ENCODE results near the gene ASTN2. TPM values are rescaled to one million over a fixed set of nuclear protein-coding genes. Genes with fewer than 3 reads are reported as not detected.

The ASTN2 gene
- total and polyA plus RNA-seq, 3 donors from 2014 or later: 55.7 to 157 (median 117) TPM

DNA sequence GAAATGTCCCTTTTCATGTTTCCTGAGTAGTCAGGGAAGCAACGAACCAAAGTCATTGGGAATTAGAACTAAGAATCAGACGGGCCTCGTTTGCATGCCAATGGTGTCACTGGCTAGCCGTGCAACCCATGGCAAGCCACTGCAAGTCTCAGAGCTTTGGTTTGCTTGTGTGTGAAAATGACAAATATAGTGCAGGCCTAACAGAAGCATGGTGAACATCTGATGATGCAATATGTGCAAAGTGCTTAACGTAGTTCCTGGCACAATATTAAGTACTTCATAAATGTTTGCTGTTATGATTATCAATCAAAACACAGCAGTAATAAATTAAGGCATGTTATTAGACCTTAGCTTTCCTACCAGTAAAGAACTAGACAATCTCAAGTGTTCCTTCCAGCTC is 845.7 kb downstream of the ASTN2 start:
- Histone ChIP-seq H3K27me3 (no peaks in the 10 kb centered on the region), H3K9me3 (no peaks in the 10 kb centered on the region), H3K36me3 (ENCODE audit: low read depth, missing control alignments) (no peaks in the 10 kb centered on the region), H3K4me3 (no peak overlapping the region), H3K27ac (no peak overlapping the region), H3K4me1 (peaks cover 8% of the 10 kb centered on the region)
- no peak for DNase-seq
- intact Hi-C loops (cut with DNase I; ENCODE audit: low total_unique reads): no loop called here
- WGBS, 2 donors: 74 to 82% methylated on average over 5 of the region's 5 CpGs
- TF ChIP-seq CTCF (IDR thresholded peaks at IDR 0.05) (no peak), POLR2A (IDR thresholded peaks at IDR 0.05) (no peak)

GRCh38 chr9:116566677-116567488 is 848.0 kb downstream of the ASTN2 start:
- Histone ChIP-seq H3K36me3 (ENCODE audit: low read depth, missing control alignments) (no peaks in the 10 kb centered on the region), H3K9me3 (no peaks in the 10 kb centered on the region), H3K4me3 (no peak overlapping the region), H3K27ac (no peak overlapping the region), H3K4me1 (peaks cover 2% of the 10 kb centered on the region), H3K27me3 (no peaks in the 10 kb centered on the region)
- WGBS, 2 donors: 71 to 77% methylated on average over 5 of the region's 5 CpGs
- TF ChIP-seq CTCF (IDR thresholded peaks at IDR 0.05): no peak
- intact Hi-C loops (cut with DNase I; ENCODE audit: low total_unique reads): no loop called here
- no peak for DNase-seq

DNA sequence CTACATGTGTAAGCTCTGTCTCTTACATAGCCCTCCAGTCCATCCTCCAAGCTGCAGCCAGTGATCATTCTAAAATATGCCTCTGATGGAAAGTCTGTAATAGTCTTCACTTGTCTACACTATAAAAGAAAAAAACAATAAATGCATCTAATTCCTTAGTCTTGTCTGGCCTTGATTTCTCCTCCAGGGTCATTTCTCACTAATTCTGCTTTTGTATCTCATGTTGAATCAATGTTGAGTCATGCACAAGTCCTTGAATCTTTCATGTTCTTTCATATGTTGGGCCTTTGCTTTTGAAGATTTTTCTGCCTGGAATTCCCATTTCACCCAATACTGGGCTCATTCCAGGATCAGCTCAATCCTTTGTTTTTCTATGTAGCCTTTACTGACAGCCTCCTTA is 848.9 kb downstream of the ASTN2 start:
- no peak overlapping the region for H3K27ac ChIP-seq
- H3K9me3 ChIP-seq: no peaks in the 10 kb centered on the region
- no peak overlapping the region for H3K4me3 ChIP-seq
- no peaks in the 10 kb centered on the region for H3K36me3 ChIP-seq (ENCODE audit: low read depth, missing control alignments)
- no peak for DNase-seq
- no peaks in the 10 kb centered on the region for H3K4me1 ChIP-seq
- TF ChIP-seq POLR2A (IDR thresholded peaks at IDR 0.05) (no peak), CTCF (IDR thresholded peaks at IDR 0.05) (no peak)
- intact Hi-C loops (cut with DNase I; ENCODE audit: low total_unique reads): no loop called here
- no peaks in the 10 kb centered on the region for H3K27me3 ChIP-seq

GRCh38 chr9:116564266-116564793 is 850.5 kb downstream of the ASTN2 start:
- intact Hi-C loops (cut with DNase I; ENCODE audit: low total_unique reads): no loop called here
- TF ChIP-seq POLR2A (IDR thresholded peaks at IDR 0.05) (no peak), CTCF (IDR thresholded peaks at IDR 0.05) (no peak)
- no peaks in the 10 kb centered on the region for H3K27me3 ChIP-seq
- DNase-seq: no peak
- H3K9me3 ChIP-seq: no peaks in the 10 kb centered on the region
- no peak overlapping the region for H3K4me3 ChIP-seq
- no peaks in the 10 kb centered on the region for H3K4me1 ChIP-seq
- no peaks in the 10 kb centered on the region for H3K36me3 ChIP-seq (ENCODE audit: low read depth, missing control alignments)
- no peak overlapping the region for H3K27ac ChIP-seq
- 61 to 76% methylated on average over 3 of the region's 3 CpGs for WGBS, 2 donors

All from testis (tissue), 3 donors.